Uterus (tissue), 2 donors: Measurements from ENCODE around the gene CCL15.

ENCODE experiments used
- POLR2A ChIP-seq, 2 donors: fragments of 450-650 bp; IDR thresholded peaks; one replicate each; pipeline ENCODE4 v1.6.1; 2016; ENCODE audit warnings: antibody characterized with exemption in 2 of 2, mild to moderate bottlenecking in 1 of 2, moderate library complexity in 1 of 2
- TF ChIP-seq, protein P1 (sequence below), 4 experiments: fragments of 200-600 bp in 2 of 4; fragments of 450-650 bp in 2 of 4; sonication (generic) in 2 of 4; IDR thresholded peaks; one replicate each; pipeline ENCODE4 v1.5.1; 2016 to 2019; ENCODE audit warnings: antibody characterized with exemption in 4 of 4, mild to moderate bottlenecking in 2 of 4, moderate library complexity in 1 of 4

DNA sequence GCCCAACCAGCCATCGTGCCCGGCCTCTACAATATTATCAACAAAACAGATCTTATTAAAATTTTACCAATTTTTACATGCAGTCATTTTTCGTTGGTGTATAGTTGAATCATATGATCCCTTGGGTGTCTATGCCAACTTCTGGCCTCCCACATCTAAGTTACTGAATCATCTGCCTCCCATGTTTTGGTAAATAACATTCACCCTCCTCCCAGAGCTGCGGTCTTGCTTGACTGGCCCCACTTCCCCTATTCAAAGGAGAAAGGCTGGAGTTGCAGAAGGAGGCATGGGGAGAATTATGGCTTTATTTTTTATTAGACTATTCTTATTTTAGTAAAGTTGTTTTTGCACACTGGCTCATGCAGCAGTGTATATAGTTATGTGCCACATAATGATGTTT is 34.9 kb upstream of the CCL15 start:
- TF ChIP-seq, protein P1, sequence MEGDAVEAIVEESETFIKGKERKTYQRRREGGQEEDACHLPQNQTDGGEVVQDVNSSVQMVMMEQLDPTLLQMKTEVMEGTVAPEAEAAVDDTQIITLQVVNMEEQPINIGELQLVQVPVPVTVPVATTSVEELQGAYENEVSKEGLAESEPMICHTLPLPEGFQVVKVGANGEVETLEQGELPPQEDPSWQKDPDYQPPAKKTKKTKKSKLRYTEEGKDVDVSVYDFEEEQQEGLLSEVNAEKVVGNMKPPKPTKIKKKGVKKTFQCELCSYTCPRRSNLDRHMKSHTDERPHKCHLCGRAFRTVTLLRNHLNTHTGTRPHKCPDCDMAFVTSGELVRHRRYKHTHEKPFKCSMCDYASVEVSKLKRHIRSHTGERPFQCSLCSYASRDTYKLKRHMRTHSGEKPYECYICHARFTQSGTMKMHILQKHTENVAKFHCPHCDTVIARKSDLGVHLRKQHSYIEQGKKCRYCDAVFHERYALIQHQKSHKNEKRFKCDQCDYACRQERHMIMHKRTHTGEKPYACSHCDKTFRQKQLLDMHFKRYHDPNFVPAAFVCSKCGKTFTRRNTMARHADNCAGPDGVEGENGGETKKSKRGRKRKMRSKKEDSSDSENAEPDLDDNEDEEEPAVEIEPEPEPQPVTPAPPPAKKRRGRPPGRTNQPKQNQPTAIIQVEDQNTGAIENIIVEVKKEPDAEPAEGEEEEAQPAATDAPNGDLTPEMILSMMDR (IDR thresholded peaks at IDR 0.05) = no peak
- no peak for TF ChIP-seq POLR2A (IDR thresholded peaks at IDR 0.05)
